DMS53 treated with DMSO at 0.1 percent for 48 hours (cell line): ENCODE measurements around the gene SPHK2.
A peak's percentile ranks its signal among the peaks of the same experiment; 100 is the strongest.
"Not testable (repeated sequence)": the region's sequence is repeated elsewhere in the genome, so short reads cannot be mapped to it uniquely, and the experiment has no call there.

Experiments used
- DNase-seq: peaks from one replicate; lab custom pipeline; 2025; ENCODE audit not compliant: unreplicated experiment; lab: John Stamatoyannopoulos, UW

The SPHK2 gene

GRCh38 chr19:48618916-48619691 is at the start of gene SPHK2, which contains the start of gene RPL18:
Gene SPHK2, plus strand, starts transcription at chr19:48619506. Its CDS starts 1,009 bp downstream, at chr19:48620515.
Gene RPL18, minus strand, starts transcription at chr19:48619178. Its CDS starts 35 bp downstream, at chr19:48619143.
- peak; percentile 99 for DNase-seq

- DNase-seq, result no peak
These were observed 49.5 kb upstream of the SPHK2 start for GRCh38 chr19:48569814-48570213.

GRCh38 chr19:48571378-48572162 is 47.7 kb upstream of the SPHK2 start:
- peak; percentile 83 for DNase-seq

- no peak for DNase-seq
These were observed 46.2 kb upstream of the SPHK2 start for GRCh38 chr19:48573163-48573505.

- no peak for DNase-seq
These were observed 43.2 kb upstream of the SPHK2 start for GRCh38 chr19:48575931-48576622.

- DNase-seq, result not testable (repeated sequence)
These were observed 41.4 kb upstream of the SPHK2 start for GRCh38 chr19:48577908-48578307.

- no peak for DNase-seq
These were observed 40.4 kb upstream of the SPHK2 start for GRCh38 chr19:48578891-48579290.

GRCh38 chr19:48582168-48582567 is 37.1 kb upstream of the SPHK2 start:
- DNase-seq, result no peak

- DNase-seq, result no peak
These were observed 31.9 kb upstream of the SPHK2 start for GRCh38 chr19:48587387-48587786.

GRCh38 chr19:48588670-48589401 is 30.5 kb upstream of the SPHK2 start:
- peak; percentile 77 for DNase-seq

- DNase-seq, result no peak
These were observed 28.3 kb upstream of the SPHK2 start for GRCh38 chr19:48591021-48591420.

GRCh38 chr19:48595171-48595570 is 24.1 kb upstream of the SPHK2 start:
- no peak for DNase-seq

- no peak for DNase-seq
These were observed 23.5 kb upstream of the SPHK2 start for GRCh38 chr19:48595833-48596232.

- DNase-seq, result no peak
These were observed 23.1 kb upstream of the SPHK2 start for GRCh38 chr19:48596237-48596636.

- no peak for DNase-seq
These were observed 22.4 kb upstream of the SPHK2 start for GRCh38 chr19:48596679-48597465.

GRCh38 chr19:48598996-48599700 is 20.2 kb upstream of the SPHK2 start:
- DNase-seq, result no peak

GRCh38 chr19:48600679-48601417 is 18.5 kb upstream of the SPHK2 start:
- no peak for DNase-seq

GRCh38 chr19:48603001-48603400 is 16.3 kb upstream of the SPHK2 start:
- DNase-seq, result no peak

GRCh38 chr19:48603449-48603848 is 15.9 kb upstream of the SPHK2 start:
- no peak for DNase-seq
